GM15510 (cell line): ENCODE measurements around the gene SNX10.

Experiments used
- POLR2A ChIP-seq: IDR thresholded peaks from 3 replicates; pipeline ENCODE4 v1.6.1; 2011; ENCODE audit warnings: borderline replicate concordance; ENCODE audit not compliant: insufficient read length; ENCODE audit errors: extremely low read depth

The SNX10 gene, protein sequence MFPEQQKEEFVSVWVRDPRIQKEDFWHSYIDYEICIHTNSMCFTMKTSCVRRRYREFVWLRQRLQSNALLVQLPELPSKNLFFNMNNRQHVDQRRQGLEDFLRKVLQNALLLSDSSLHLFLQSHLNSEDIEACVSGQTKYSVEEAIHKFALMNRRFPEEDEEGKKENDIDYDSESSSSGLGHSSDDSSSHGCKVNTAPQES

DNA sequence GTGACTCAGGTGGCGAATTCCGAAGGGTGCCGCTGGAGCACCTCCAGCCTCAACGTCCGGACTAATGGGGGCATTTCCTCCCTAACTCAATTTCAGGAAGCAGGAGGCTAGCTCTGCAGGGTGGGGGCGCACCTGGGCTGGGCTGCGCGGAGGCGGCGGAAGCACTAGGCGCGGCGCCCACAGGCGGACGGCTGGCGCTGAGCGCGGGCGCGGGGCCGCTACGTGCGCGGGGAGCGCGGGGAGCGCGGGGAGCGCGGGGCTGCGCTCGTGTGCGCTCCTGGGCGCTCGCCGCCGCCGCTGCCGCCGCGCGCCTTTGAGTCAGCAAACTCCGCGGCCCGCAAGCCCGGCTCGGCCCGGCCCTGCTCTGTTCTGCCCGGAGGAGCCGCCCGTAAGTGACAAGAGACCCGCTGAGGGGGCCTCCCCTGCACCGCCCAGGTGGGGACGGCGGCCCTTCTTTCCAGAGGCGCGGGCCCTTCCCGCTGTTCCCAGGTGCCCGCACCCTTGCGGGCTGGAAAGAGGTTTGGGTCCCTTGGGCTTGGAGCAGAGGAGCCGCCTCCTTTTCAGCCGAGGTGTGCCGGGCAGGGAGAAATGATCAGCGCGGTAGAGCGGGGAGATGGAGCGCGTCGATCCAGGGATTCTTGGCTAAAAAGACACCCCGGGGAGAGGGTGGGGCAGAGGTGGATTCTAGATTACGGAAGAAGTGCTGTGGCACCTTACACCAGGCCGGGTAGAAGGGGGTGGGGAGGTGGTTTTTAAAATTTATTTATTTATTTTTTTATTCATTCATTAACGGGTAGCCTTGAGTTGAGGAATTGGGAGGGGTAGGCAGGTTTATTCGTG lies at the start of gene SNX10:
TSS of gene SNX10 (plus strand) at position 164 of the 840 bp plus-strand sequence. CDS start 54,581 bp downstream, outside the sequence.
- peak; percentile 53 for TF ChIP-seq POLR2A

- TF ChIP-seq POLR2A, result no peak
These were observed 46.5 kb upstream of the SNX10 start for GRCh38 chr7:26245150-26245549.

DNA sequence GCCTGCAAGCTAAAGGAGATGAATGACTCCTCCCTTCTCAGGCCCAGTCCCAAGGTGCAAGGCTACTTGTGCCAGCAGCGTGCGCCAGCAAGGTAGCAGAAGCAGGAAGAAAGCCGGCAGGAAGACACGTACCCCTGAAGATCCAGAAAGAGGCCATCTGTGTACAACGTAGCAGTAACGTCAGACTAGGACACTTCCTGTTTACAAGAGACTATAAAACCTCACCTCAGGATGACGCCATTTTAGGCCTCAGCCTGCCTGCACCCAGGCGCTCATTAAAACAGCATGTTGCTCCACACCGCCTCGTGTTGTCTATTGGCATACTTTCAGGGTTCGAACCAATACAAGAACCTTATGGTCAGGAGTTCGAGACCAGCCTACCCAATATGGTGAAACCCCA lies 41.4 kb upstream of the SNX10 start:
- TF ChIP-seq POLR2A, result no peak

GRCh38 chr7:26265065-26265464 lies 26.6 kb upstream of the SNX10 start:
- no peak for TF ChIP-seq POLR2A

- TF ChIP-seq POLR2A, result no peak
These were observed 26.1 kb upstream of the SNX10 start for GRCh38 chr7:26265499-26266075.

DNA sequence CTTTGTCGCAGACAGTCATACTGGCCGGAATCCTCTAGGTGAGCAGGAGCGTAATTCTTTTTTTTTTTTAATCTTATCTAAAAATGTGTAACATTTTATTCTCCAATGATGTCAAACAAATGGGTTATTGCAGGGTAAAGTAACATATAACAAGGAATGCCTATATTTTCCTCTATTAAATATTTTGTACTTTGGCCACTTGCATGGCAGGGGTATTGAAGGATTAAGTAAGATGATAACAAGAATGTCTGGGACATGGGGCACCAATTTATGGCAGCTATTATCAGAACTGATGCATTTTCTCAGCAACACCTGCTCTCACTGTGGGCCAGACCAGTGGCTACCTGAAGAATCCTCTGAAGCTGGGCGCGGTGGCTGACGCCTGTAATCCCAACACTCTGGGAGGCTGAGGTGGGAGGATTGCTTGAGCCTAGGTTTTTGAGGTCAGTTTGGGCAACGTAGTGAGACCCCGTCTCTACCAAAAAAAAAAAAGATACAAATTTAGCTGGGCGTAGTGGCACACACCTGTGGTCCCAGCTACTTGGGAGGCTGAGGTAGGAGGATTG lies 24.0 kb upstream of the SNX10 start:
- no peak for TF ChIP-seq POLR2A

GRCh38 chr7:26275213-26275612 lies 16.4 kb upstream of the SNX10 start:
- no peak for TF ChIP-seq POLR2A

- TF ChIP-seq POLR2A, result no peak
These were observed 12.9 kb upstream of the SNX10 start for GRCh38 chr7:26278770-26279169.

DNA sequence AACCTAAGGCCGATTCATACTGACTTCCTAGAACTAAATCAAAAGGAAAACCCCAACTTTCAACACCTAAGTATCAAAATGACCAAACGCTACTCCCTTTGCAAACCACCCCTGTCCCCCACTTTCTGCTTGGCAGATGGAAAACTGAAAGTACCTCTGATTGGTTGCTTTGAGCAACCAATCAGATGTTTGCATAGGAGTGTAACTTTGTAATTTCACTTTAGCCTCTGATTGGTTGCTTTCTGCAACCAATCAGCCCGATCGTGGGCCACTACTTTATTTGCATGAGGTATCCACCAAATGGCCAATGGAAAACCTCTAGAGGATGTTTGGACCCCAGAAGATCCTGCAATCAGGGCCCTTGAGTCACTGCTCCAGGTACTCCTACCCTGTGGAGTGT lies 12.3 kb upstream of the SNX10 start:
- no peak for TF ChIP-seq POLR2A

- TF ChIP-seq POLR2A, result no peak
These were observed 11.6 kb upstream of the SNX10 start for GRCh38 chr7:26280097-26280496.

- TF ChIP-seq POLR2A, result no peak
These were observed 10.9 kb upstream of the SNX10 start for GRCh38 chr7:26280723-26281122.

DNA sequence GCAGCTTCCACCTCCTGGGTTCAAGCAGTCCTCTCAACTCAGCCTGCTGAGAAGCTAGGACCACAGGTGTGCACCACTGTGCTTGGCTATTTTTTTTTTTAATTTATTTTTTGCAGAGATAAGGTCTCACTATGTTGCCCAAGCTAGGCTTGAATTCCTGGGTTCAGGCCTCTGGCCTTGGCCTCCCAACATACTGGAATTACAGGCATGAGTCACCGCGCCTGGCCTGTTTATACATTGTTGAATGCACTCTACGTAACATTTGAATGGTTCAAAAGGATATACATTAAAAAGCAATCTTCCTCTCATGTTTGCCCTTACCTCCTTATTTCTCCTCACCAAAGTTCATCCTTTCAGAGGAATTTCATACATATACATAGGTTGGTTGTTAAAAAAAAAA lies 7.2 kb upstream of the SNX10 start:
- no peak for TF ChIP-seq POLR2A

- no peak for TF ChIP-seq POLR2A
These were observed 6.5 kb upstream of the SNX10 start for GRCh38 chr7:26284995-26285632.

DNA sequence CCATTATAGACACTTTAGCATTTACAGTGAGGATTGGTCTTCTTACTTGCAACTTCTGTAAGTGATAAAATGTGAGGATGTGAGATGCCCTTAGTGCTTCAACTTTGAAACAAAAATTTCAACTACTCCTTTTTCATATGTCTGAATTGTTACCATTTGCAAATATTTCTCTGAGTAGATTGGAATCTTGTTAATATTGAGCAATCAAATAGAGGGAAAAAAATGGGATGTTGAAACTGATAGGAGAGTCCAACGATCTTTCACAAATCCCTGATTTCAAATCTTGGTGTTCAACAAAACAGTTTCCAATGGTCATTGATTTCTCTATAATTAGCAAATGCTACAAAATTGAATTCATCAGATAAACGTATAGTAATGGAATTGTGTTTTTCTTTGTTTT lies 5.5 kb upstream of the SNX10 start:
- TF ChIP-seq POLR2A, result no peak

GRCh38 chr7:26291251-26291650 lies 411 bp upstream of the SNX10 start:
- TF ChIP-seq POLR2A, result no peak

GRCh38 chr7:26292768-26293560 lies 1.3 kb downstream of the SNX10 start:
- no peak for TF ChIP-seq POLR2A
